Measurements from ENCODE around the gene C3orf20.

Gene C3orf20

DNA sequence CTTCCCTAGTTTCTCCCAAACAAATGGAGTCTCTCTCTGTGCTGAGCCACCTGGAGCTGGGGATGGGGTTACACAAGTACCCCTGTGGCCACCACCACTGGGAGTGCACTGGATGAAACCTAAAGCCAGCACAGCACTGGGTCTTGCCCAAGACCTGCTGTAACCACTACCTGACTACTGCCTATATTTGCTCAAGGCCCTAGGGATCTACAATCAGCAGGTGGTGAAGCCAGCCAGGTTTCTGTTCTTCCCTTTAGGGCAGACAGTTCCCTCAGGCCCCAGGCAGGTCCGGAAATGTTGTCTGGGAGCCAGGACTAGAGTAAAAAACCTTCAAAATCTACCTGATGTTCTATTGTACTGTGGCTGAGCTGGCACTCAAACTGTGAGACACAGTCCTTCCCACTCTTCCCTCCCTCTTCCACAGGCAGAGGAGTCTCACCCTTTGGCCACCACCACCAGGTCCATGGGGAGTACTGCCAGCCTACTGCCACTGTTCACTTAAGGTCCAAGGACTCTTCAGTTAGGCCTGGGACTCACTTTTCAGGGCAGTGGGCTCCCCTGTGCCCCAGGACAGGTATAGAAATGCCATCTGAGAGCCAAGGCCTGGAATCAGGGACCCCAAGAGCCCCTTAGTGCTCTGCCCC lies 23.8 kb downstream of the C3orf20 start:
- no peak overlapping the region for H3K27ac Mint-ChIP-seq
- peaks cover 9% of the 10 kb centered on the region for H3K9me3 Mint-ChIP-seq
- H3K4me3 Mint-ChIP-seq: no peak overlapping the region
- intact Hi-C loops (cut with micrococcal nuclease): no loop called here
- no peaks in the 10 kb centered on the region for H3K36me3 Mint-ChIP-seq (ENCODE audit: low read depth)
- no peaks in the 10 kb centered on the region for H3K27me3 Mint-ChIP-seq
- no peaks in the 10 kb centered on the region for H3K4me1 Mint-ChIP-seq (ENCODE audit: low read depth)

DNA sequence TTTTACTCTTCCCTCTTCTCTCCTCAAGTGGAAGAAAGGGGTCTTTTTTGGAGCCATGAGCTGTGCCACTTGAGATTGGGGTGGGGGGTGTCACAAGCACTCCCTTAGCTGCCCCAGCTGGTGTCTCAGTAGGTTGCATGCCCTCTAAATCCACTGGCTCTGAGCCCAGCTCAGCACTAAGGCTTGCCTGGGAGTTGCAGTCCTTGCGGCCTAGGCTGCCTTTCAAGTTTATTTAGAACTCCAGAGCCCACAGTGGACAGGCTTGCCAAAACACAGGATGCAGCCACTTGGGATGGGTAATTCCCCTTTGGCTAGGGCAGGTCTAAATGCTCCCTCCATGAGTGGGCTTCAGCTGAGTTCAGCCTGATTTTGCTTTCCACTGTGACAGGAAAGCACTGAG lies 24.7 kb downstream of the C3orf20 start:
- H3K4me3 Mint-ChIP-seq: no peak overlapping the region
- no peaks in the 10 kb centered on the region for H3K27me3 Mint-ChIP-seq
- H3K36me3 Mint-ChIP-seq (ENCODE audit: low read depth): no peaks in the 10 kb centered on the region
- intact Hi-C loops (cut with micrococcal nuclease): no loop called here
- H3K9me3 Mint-ChIP-seq: peaks cover 9% of the 10 kb centered on the region
- no peaks in the 10 kb centered on the region for H3K4me1 Mint-ChIP-seq (ENCODE audit: low read depth)
- no peak overlapping the region for H3K27ac Mint-ChIP-seq

DNA sequence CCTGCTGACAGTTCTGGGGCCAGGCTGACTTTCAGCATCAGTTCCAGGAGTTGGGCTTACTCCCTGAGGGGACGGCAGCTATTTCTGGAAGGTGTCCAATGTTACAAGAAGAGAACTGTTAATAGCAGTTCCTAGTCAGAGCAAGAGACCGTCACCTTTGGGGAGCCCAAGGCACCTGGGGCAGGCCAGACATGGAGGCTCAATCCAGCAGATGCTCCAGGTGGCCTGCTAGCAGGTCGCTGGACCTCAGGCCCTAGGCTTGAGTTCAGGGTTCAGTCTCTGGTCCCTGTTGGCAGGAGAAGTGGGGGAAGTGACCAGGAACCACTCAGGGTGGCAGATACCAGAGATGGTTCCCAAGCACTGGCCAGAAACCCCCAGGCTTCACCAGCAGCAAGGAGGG lies 25.9 kb downstream of the C3orf20 start:
- intact Hi-C loops (cut with micrococcal nuclease): no loop called here
- H3K4me3 Mint-ChIP-seq: no peak overlapping the region
- H3K36me3 Mint-ChIP-seq (ENCODE audit: low read depth): no peaks in the 10 kb centered on the region
- H3K9me3 Mint-ChIP-seq: peaks cover 9% of the 10 kb centered on the region
- H3K4me1 Mint-ChIP-seq (ENCODE audit: low read depth): no peaks in the 10 kb centered on the region
- no peak overlapping the region for H3K27ac Mint-ChIP-seq
- no peaks in the 10 kb centered on the region for H3K27me3 Mint-ChIP-seq

DNA sequence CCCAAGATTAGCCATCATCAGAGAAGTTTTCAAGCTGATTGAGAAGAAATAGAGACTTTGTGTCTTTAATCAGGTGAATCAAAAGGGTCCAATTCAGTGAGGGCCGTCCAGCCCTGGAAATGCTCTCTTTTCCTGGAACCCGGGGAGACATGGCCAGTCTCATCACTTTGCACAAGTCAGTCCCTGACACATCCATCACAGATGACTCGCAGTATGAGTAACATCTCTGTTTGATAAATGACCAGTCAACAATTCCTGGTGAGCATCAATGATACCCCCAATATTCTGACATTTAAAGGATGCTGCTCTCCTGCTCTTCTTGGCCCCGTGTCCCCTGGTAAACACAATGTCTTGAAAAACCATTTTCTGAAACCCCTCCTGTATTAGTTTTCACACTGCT lies 26.7 kb downstream of the C3orf20 start:
- Mint-ChIP-seq H3K27me3 (no peaks in the 10 kb centered on the region), H3K27ac (no peak overlapping the region), H3K4me1 (ENCODE audit: low read depth) (peaks cover 4% of the 10 kb centered on the region), H3K4me3 (no peak overlapping the region), H3K36me3 (ENCODE audit: low read depth) (no peaks in the 10 kb centered on the region), H3K9me3 (peaks cover 9% of the 10 kb centered on the region)
- intact Hi-C loops (cut with micrococcal nuclease): no loop called here

DNA sequence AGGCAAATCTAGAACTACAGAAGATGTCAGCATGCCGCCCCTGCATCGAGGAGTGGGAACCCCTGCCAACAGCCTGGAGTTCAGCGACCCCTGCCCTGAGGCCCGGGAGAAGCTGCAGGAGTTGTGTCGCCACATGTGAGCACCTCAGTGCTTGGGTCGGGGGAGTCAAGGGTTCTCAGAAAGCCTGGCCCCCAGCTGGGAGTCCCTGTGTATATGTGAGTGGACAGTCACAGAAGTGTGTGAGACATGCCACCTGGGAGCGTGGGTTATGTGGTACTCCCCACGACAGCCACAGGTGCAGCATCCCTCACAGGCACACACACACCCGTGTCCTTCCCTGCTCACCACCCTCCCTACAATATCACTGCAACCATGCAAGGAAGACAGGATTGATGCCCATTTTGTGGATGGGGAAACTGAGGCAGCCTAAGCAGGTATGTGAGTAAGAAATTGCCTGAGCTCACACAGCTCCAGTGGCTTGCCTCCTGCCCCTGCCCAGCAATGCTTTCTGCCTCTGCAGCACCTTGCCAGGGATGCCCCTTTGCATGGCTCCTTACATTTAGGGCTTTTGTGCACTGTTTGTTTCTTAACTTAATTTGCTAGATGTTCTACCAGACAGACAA lies 28.3 kb downstream of the C3orf20 start:
- intact Hi-C loops (cut with micrococcal nuclease): no loop called here
- peaks cover 4% of the 10 kb centered on the region for H3K4me1 Mint-ChIP-seq (ENCODE audit: low read depth)
- H3K36me3 Mint-ChIP-seq (ENCODE audit: low read depth): no peaks in the 10 kb centered on the region
- no peak overlapping the region for H3K4me3 Mint-ChIP-seq
- no peak overlapping the region for H3K27ac Mint-ChIP-seq
- H3K9me3 Mint-ChIP-seq: peaks cover 9% of the 10 kb centered on the region
- H3K27me3 Mint-ChIP-seq: no peaks in the 10 kb centered on the region

DNA sequence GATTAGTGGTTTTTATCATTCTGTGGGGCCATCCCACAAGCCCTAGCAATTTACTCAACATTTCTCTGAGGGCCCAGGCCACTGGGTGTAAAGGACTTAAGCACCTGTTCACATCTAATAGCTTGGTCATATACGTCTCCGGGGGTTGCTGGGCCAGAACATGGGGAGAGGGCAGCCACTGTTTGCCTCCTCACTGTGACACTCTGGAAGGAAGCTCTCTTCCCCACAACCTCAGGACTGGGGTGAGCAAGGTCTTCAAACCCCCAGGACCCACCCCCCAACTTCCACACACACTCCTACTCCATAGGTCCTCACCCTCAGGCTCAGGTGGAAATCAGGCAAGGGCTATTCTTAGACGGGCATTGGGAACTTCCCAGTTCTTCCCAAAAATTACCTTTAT lies 28.9 kb downstream of the C3orf20 start:
- Mint-ChIP-seq H3K27ac (no peak overlapping the region), H3K36me3 (ENCODE audit: low read depth) (no peaks in the 10 kb centered on the region), H3K9me3 (peaks cover 9% of the 10 kb centered on the region), H3K27me3 (no peaks in the 10 kb centered on the region), H3K4me1 (ENCODE audit: low read depth) (peaks cover 4% of the 10 kb centered on the region), H3K4me3 (no peak overlapping the region)
- intact Hi-C loops (cut with micrococcal nuclease): no loop called here

DNA sequence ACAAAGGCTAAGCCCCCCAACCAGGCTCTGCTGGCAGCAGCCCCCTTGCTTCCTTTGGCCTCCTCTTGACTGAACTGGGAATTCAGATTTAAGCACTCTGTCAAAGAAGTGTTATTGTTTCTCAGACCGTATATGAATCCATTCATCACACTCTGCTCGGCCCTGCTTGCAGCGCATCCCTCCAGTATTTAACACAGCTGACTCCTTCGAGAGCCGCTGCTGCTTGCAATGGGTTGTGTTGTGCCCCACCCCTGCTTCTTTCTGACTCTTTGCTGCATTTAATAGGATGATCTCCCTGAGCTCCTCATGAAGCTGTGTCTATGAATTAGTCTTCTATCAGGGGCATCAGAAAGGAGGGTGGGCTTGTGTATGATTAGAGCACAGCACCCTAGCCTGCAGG lies 31.2 kb downstream of the C3orf20 start:
- peaks cover 4% of the 10 kb centered on the region for H3K4me1 Mint-ChIP-seq (ENCODE audit: low read depth)
- intact Hi-C loops (cut with micrococcal nuclease): no loop called here
- no peaks in the 10 kb centered on the region for H3K27me3 Mint-ChIP-seq
- H3K9me3 Mint-ChIP-seq: peaks cover 9% of the 10 kb centered on the region
- no peak overlapping the region for H3K27ac Mint-ChIP-seq
- H3K4me3 Mint-ChIP-seq: no peak overlapping the region
- no peaks in the 10 kb centered on the region for H3K36me3 Mint-ChIP-seq (ENCODE audit: low read depth)

DNA sequence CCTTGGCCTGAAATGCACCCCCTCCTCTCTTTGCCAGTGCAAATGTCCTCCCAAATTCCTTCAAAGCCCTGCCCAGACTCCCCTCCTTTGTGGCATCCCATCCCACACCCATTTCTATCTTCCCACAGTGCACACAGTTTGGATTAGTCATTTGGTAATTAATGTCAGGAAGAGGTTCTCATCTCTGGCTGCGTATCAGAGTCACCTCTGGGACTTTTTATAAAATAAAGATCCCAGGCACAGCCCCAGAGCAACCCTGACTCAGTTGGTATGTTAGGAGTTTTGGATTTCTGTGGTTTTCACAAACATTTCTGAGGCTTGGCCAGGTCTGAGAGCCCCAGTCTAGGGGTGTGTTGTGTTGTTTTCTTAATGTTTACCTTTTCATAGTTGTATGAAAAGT lies 41.6 kb downstream of the C3orf20 start:
- no peak overlapping the region for H3K4me3 Mint-ChIP-seq
- H3K27ac Mint-ChIP-seq: no peak overlapping the region
- peaks cover 4% of the 10 kb centered on the region for H3K27me3 Mint-ChIP-seq
- intact Hi-C loops (cut with micrococcal nuclease): no loop called here
- peaks cover 10% of the 10 kb centered on the region for H3K9me3 Mint-ChIP-seq
- no peaks in the 10 kb centered on the region for H3K4me1 Mint-ChIP-seq (ENCODE audit: low read depth)
- no peaks in the 10 kb centered on the region for H3K36me3 Mint-ChIP-seq (ENCODE audit: low read depth)

DNA sequence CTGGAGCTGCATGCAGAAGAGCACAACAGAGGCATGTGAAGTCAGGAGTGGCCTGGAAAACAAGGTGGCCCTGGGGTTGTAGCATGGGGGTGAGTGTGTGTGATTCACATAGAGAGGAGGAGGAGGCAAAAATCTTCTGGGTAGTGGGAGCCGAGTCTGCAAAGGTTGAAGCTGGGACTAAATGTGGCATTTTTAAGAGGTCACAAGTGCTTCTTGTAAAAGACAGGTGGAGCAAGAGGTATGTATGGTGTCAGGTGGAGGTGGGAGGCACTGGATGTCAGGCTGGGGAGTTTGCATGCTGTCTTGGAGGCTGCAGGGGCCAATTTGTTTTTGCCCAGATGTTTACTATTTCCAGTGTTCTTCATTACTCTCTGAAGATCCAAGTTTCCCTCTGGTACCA lies 42.4 kb downstream of the C3orf20 start:
- Mint-ChIP-seq H3K4me1 (ENCODE audit: low read depth) (no peaks in the 10 kb centered on the region), H3K27ac (no peak overlapping the region), H3K27me3 (peaks cover 4% of the 10 kb centered on the region), H3K9me3 (peaks cover 10% of the 10 kb centered on the region), H3K36me3 (ENCODE audit: low read depth) (no peaks in the 10 kb centered on the region), H3K4me3 (no peak overlapping the region)
- intact Hi-C loops (cut with micrococcal nuclease): no loop called here

DNA sequence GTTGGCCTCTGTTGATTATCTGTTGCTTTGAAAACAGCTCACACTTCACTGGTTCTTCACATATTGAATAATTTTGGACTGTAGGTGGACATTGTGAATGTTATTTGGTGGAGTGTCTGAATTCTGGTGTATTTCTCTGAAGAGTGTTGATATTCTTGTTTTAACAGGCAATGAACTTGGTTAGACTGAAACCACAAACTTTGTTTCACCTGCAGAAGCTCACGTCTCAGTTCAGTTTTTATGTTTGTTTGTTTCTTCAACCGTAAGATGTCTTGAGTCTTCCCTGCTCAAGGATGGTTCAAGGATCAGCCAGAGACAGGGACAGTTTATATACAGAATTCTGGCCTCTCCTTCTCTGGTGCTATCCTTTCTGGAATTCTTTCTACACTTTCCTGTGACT lies 43.6 kb downstream of the C3orf20 start:
- Mint-ChIP-seq H3K27ac (no peak overlapping the region), H3K36me3 (ENCODE audit: low read depth) (no peaks in the 10 kb centered on the region), H3K4me1 (ENCODE audit: low read depth) (no peaks in the 10 kb centered on the region), H3K27me3 (peaks cover 4% of the 10 kb centered on the region), H3K9me3 (peaks cover 1% of the 10 kb centered on the region), H3K4me3 (no peak overlapping the region)
- intact Hi-C loops (cut with micrococcal nuclease): no loop called here

DNA sequence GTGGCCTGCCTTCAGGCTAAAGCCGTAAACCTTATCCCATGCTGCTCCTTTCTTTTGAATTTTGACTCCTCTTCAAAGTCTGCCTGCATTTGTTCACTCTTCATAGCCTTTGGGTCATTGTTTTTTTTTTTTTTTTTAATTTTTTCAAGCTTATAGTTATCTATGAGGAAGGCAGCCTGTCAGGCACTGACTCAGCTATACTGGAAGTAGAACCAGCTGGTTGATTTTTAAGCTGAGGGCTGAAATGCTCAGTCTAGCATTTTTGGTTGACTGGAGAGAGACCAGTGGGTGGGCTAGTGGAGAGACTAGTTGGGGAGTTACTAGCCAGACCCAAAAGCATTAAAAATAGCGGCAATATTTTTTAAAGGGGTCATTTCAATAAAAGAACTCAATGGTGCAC lies 44.1 kb downstream of the C3orf20 start:
- H3K9me3 Mint-ChIP-seq: no peaks in the 10 kb centered on the region
- no peak overlapping the region for H3K27ac Mint-ChIP-seq
- no peak overlapping the region for H3K4me3 Mint-ChIP-seq
- intact Hi-C loops (cut with micrococcal nuclease): no loop called here
- H3K36me3 Mint-ChIP-seq (ENCODE audit: low read depth): no peaks in the 10 kb centered on the region
- no peaks in the 10 kb centered on the region for H3K4me1 Mint-ChIP-seq (ENCODE audit: low read depth)
- H3K27me3 Mint-ChIP-seq: peaks cover 4% of the 10 kb centered on the region

DNA sequence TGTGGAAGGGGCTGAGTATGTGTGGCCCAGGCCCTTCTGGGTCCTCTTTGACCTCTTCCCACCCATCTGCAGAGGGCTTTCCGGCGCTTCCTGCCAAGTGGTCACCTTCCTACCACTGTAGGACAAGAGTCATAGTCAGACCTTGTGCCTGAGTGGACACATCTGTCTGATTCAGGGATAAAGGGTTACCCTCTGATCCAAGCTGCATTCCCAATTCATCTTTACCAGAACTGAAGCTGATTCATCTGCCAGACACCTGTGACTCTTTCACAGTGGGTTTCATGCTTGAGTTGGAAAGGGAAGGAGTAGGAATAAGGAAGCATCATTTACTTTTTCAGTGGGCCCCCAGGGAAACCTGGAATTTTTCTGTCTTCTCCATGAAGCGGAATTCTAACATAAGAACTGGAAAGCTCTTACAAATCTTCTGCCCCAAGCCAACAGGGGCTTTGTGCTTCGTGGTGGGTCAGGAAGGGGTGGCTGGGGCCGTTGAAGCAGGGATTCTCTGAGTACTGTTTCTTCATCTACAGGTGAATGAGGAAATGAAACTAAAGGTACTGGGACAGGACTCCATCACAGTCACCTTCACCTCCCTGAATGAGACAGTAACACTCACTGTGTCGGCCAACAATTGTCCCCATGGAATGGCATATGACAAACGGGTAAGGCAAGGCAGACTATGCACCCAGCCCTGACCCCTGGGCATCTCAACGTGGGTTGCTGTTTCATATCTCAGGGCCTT lies 46.4 kb downstream of the C3orf20 start:
- H3K9me3 Mint-ChIP-seq: no peaks in the 10 kb centered on the region
- no peak overlapping the region for H3K27ac Mint-ChIP-seq
- no peaks in the 10 kb centered on the region for H3K36me3 Mint-ChIP-seq (ENCODE audit: low read depth)
- H3K4me1 Mint-ChIP-seq (ENCODE audit: low read depth): no peaks in the 10 kb centered on the region
- intact Hi-C loops (cut with micrococcal nuclease): no loop called here
- peaks cover 4% of the 10 kb centered on the region for H3K27me3 Mint-ChIP-seq
- no peak overlapping the region for H3K4me3 Mint-ChIP-seq

DNA sequence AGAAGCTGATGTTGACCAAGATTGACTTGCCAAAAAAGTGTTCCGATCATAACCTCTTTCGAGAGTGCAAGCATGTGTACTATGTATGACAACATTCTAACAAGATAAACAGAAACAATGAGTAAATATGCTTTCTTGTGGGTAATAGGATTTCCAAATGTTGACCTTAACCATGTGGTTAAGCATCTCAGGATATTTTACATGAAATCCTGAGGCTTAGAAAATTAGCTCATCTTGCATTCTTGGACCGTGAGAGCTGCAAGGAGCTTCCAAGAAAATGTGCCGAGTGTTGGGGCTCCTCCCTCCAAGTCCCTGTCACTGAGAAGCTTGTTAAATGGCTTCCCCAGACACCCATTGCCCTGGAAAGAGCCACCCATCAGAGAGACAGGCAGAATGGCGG lies 50.1 kb downstream of the C3orf20 start:
- no peaks in the 10 kb centered on the region for H3K4me1 Mint-ChIP-seq (ENCODE audit: low read depth)
- H3K36me3 Mint-ChIP-seq (ENCODE audit: low read depth): no peaks in the 10 kb centered on the region
- H3K27ac Mint-ChIP-seq: no peak overlapping the region
- H3K27me3 Mint-ChIP-seq: no peaks in the 10 kb centered on the region
- intact Hi-C loops (cut with micrococcal nuclease): no loop called here
- no peak overlapping the region for H3K4me3 Mint-ChIP-seq
- H3K9me3 Mint-ChIP-seq: no peaks in the 10 kb centered on the region

DNA sequence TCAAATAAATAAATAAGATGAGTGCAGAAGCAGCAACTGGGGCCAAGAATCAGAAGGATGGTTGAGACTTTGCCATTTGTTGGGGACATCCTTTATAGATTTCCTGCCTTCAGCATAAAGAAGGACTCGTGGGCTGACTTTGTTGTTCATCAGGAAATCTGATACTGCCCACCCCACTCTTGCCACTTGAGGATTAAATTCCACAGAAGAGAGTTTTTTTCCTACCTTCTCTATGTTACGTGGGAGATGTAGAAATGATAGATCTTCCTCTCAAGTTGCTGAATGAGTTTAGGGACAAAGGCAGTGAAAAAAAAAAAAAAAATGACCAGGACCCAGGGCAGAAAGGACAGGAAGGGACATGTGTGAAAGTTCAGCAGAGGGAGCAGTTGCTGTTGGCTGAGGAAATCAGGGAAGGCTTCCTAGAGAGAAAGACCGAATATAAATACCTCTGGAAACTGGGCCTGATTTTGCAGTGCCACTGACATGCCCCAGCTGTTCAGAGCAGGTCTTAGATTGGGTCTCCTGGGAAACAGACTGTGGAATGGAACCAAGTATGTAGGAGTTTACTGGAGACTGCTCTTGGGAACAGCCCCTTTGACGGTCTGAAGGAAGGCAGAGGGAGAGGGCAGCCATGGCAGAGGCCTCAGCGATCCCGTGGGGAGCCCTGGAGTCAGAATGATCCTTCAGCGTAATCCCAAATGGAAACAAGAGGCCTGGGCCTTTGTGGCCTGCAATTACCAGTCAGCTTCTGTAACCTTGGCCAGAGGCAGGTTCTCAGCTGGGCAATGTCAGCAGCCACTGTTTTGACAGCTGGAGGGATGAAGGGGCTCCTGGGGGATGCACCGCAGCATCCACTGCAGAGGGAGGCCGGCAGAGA lies 50.9 kb downstream of the C3orf20 start:
- no peak overlapping the region for H3K27ac Mint-ChIP-seq
- H3K27me3 Mint-ChIP-seq: no peaks in the 10 kb centered on the region
- H3K4me3 Mint-ChIP-seq: no peak overlapping the region
- no peaks in the 10 kb centered on the region for H3K36me3 Mint-ChIP-seq (ENCODE audit: low read depth)
- no peaks in the 10 kb centered on the region for H3K9me3 Mint-ChIP-seq
- intact Hi-C loops (cut with micrococcal nuclease): no loop called here
- no peaks in the 10 kb centered on the region for H3K4me1 Mint-ChIP-seq (ENCODE audit: low read depth)

Measured in dendritic cell treated with granulocyte-macrophage colony-stimulating factor and Interleukin-4, amounts not matched to agents 40 ng/mL and 50 ng/mL, for 4 days (primary cell).